GM23338 (cell line): ENCODE measurements around the gene CCDC27. TPM values are rescaled to one million over a fixed set of nuclear protein-coding genes. Genes with fewer than 3 reads are reported as not detected.

Experiments
- ATAC-seq: fragments of 200-7000 bp; cut with Tn5 transposase; 3 replicates; pipeline ENCODE4 v1.9.1; 2020
- DNase-seq: peaks from one replicate; pipeline ENCODE4 v3.0.0-alpha.2; 2015; ENCODE audit warnings: low spot score
- H2AFZ ChIP-seq: fragments of 200-600 bp; sonication (generic); 2 replicates; pipeline ENCODE4 v1.8.0; 2016; ENCODE audit warnings: antibody characterized with exemption, mild to moderate bottlenecking, moderate library complexity
- H3F3A ChIP-seq: fragments of 200-600 bp; sonication (generic); replicated peaks from 2 replicates; pipeline ENCODE4 v1.8.0; 2017; ENCODE audit warnings: antibody characterized with exemption, mixed run types, low read depth
- H3K27ac ChIP-seq: fragments of 200-600 bp; sonication (generic); 2 replicates; pipeline ENCODE4 v1.6.1; 2016; ENCODE audit warnings: low read depth
- H3K27me3 ChIP-seq: fragments of 200-600 bp; sonication (generic); 2 replicates; pipeline ENCODE4 v1.8.0; 2016; ENCODE audit warnings: mild to moderate bottlenecking, mixed run types, moderate library complexity; ENCODE audit not compliant: insufficient read depth
- H3K36me3 ChIP-seq: fragments of 200-600 bp; sonication (generic); 2 replicates; pipeline ENCODE4 v1.8.0; 2016; ENCODE audit warnings: mild to moderate bottlenecking; ENCODE audit not compliant: insufficient read depth
- H3K4me1 ChIP-seq: fragments of 200-600 bp; sonication (generic); 2 replicates; pipeline ENCODE4 v1.8.0; 2016; ENCODE audit warnings: mild to moderate bottlenecking, moderate library complexity; ENCODE audit not compliant: insufficient read depth
- H3K4me2 ChIP-seq: fragments of 200-600 bp; sonication (generic); 2 replicates; pipeline ENCODE4 v1.7.1; 2017; ENCODE audit warnings: mixed run types
- H3K4me3 ChIP-seq: fragments of 200-600 bp; sonication (generic); 2 replicates; pipeline ENCODE4 v1.6.1; 2016; ENCODE audit warnings: mixed run types
- H3K79me2 ChIP-seq: fragments of 200-600 bp; sonication (generic); replicated peaks from 2 replicates; pipeline ENCODE4 v1.8.0; 2017; ENCODE audit warnings: mild to moderate bottlenecking; ENCODE audit not compliant: insufficient read depth
- H3K9me2 ChIP-seq: fragments of 200-600 bp; sonication (generic); 2 replicates; pipeline ENCODE4 v1.8.0; 2017; ENCODE audit not compliant: insufficient read depth
- H4K20me1 ChIP-seq: fragments of 200-600 bp; sonication (generic); replicated peaks from 2 replicates; pipeline ENCODE4 v1.8.0; 2017; ENCODE audit warnings: mild to moderate bottlenecking; ENCODE audit not compliant: insufficient read depth
- H3K27ac Mint-ChIP-seq: 2 replicates; pipeline ENCODE4 v1.8.0; 2020; ENCODE audit warnings: inconsistent platforms, mild to moderate bottlenecking, moderate library complexity, mixed read lengths
- H3K27me3 Mint-ChIP-seq: 3 replicates; pipeline ENCODE4 v1.8.0; 2022; ENCODE audit warnings: low read depth, mild to moderate bottlenecking, moderate library complexity, mixed read lengths, inconsistent platforms; ENCODE audit not compliant: insufficient read depth, poor library complexity
- H3K36me3 Mint-ChIP-seq: 3 replicates; pipeline ENCODE4 v1.8.0; 2021; ENCODE audit warnings: low read depth, mild to moderate bottlenecking, inconsistent platforms, moderate library complexity, mixed read lengths
- H3K4me1 Mint-ChIP-seq: 3 replicates; pipeline ENCODE4 v1.8.0; 2020; ENCODE audit warnings: mild to moderate bottlenecking, inconsistent platforms, mixed read lengths
- H3K4me3 Mint-ChIP-seq: 3 replicates; pipeline ENCODE4 v1.8.0; 2021; ENCODE audit warnings: moderate library complexity, mild to moderate bottlenecking, inconsistent platforms, mixed read lengths
- H3K9me3 Mint-ChIP-seq: 3 replicates; pipeline ENCODE4 v1.8.0; 2020; ENCODE audit warnings: moderate library complexity, mild to moderate bottlenecking, inconsistent platforms, mixed read lengths
- EZH2phosphoT487 ChIP-seq: fragments of 200-600 bp; sonication (generic); IDR thresholded peaks from one replicate; pipeline ENCODE4 v1.8.1; 2018; ENCODE audit warnings: antibody characterized with exemption; ENCODE audit not compliant: unreplicated experiment
- JUNB ChIP-seq: IDR thresholded peaks from one replicate; pipeline ENCODE4 v1.6.1; 2016; ENCODE audit warnings: antibody characterized with exemption; ENCODE audit not compliant: unreplicated experiment
- NANOG ChIP-seq: IDR thresholded peaks from 2 replicates; pipeline ENCODE4 v1.6.1; 2016; ENCODE audit warnings: antibody characterized with exemption, borderline replicate concordance
- POLR2AphosphoS5 ChIP-seq: IDR thresholded peaks from 2 replicates; pipeline ENCODE4 v1.6.1; 2016; ENCODE audit warnings: antibody characterized with exemption, low read depth
- ZNF331 ChIP-seq: fragments of 250-450 bp; sonication (Bioruptor Pico); IDR thresholded peaks from 2 replicates; pipeline ENCODE4 v1.5.0; 2020; ENCODE audit warnings: low read depth, mild to moderate bottlenecking, moderate library complexity
- polyA plus RNA-seq: library from polyadenylated mRNA; unstranded; fragments of >200 nt; fragmentation: Nextera tagmentation; extraction: Ambion mirVana; gene quantifications from 2 replicates; pipeline ENCODE4 v1.2.1, GENCODE V29; 2016
- total RNA-seq: library from RNA; depleted of rRNA; stranded (reverse); fragments of >200 nt; shearing (Covaris generic); gene quantifications from 2 replicates; pipeline ENCODE4 v1.2.3, GENCODE V29; 2014
- TF ChIP-seq, protein P1 (sequence below): fragments of 250-450 bp; sonication (Bioruptor Pico); IDR thresholded peaks from 2 replicates; pipeline ENCODE4 v1.5.0; 2020; ENCODE audit warnings: mild to moderate bottlenecking, moderate library complexity
- TF ChIP-seq, protein P2 (sequence below), 2 experiments: fragments of 200-600 bp in 1 of 2; sonication (generic) in 1 of 2; conservative IDR thresholded peaks; 2 replicates each; pipeline versions ENCODE4 v1.5.1 to v1.6.1; 2016 to 2017; ENCODE audit warnings: antibody characterized with exemption in 2 of 2, low read depth in 2 of 2, mild to moderate bottlenecking in 2 of 2, moderate library complexity in 1 of 2
- TF ChIP-seq, protein P3 (sequence below): IDR thresholded peaks from 2 replicates; pipeline ENCODE4 v1.6.1; 2016; ENCODE audit warnings: antibody characterized with exemption
- TF ChIP-seq, protein P4 (sequence below): IDR thresholded peaks from one replicate; pipeline ENCODE4 v1.6.1; 2018; ENCODE audit warnings: antibody characterized with exemption; ENCODE audit not compliant: unreplicated experiment

CCDC27 gene
- total and polyA plus RNA-seq, 2 experiments from 2014 or later: 0.18 to 0.45 TPM

DNA sequence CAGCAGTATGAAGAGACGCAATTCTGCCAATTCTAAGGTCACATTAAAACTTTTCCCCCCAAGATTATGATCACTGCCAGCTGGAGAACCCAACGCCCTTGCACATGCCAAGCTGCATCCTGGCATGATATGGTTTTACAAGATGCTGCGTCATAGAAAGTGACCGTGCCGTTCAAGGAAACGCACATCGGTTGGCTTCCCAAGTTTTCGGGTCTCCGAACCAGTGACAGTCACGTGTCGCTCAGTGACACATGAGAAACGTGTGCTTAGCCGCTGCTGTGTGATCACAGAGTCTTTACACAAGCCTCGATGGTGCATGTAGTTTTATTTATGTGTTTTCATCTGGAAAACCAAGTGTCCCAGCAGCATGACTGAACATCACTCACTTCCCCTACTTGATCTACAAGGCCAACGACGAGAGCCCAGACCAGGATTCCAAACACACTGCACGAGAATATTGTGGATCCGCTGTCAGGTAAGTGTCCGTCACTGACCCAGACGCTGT, 27.7 kb downstream of the CCDC27 start (continued):
- TF ChIP-seq, protein P1, sequence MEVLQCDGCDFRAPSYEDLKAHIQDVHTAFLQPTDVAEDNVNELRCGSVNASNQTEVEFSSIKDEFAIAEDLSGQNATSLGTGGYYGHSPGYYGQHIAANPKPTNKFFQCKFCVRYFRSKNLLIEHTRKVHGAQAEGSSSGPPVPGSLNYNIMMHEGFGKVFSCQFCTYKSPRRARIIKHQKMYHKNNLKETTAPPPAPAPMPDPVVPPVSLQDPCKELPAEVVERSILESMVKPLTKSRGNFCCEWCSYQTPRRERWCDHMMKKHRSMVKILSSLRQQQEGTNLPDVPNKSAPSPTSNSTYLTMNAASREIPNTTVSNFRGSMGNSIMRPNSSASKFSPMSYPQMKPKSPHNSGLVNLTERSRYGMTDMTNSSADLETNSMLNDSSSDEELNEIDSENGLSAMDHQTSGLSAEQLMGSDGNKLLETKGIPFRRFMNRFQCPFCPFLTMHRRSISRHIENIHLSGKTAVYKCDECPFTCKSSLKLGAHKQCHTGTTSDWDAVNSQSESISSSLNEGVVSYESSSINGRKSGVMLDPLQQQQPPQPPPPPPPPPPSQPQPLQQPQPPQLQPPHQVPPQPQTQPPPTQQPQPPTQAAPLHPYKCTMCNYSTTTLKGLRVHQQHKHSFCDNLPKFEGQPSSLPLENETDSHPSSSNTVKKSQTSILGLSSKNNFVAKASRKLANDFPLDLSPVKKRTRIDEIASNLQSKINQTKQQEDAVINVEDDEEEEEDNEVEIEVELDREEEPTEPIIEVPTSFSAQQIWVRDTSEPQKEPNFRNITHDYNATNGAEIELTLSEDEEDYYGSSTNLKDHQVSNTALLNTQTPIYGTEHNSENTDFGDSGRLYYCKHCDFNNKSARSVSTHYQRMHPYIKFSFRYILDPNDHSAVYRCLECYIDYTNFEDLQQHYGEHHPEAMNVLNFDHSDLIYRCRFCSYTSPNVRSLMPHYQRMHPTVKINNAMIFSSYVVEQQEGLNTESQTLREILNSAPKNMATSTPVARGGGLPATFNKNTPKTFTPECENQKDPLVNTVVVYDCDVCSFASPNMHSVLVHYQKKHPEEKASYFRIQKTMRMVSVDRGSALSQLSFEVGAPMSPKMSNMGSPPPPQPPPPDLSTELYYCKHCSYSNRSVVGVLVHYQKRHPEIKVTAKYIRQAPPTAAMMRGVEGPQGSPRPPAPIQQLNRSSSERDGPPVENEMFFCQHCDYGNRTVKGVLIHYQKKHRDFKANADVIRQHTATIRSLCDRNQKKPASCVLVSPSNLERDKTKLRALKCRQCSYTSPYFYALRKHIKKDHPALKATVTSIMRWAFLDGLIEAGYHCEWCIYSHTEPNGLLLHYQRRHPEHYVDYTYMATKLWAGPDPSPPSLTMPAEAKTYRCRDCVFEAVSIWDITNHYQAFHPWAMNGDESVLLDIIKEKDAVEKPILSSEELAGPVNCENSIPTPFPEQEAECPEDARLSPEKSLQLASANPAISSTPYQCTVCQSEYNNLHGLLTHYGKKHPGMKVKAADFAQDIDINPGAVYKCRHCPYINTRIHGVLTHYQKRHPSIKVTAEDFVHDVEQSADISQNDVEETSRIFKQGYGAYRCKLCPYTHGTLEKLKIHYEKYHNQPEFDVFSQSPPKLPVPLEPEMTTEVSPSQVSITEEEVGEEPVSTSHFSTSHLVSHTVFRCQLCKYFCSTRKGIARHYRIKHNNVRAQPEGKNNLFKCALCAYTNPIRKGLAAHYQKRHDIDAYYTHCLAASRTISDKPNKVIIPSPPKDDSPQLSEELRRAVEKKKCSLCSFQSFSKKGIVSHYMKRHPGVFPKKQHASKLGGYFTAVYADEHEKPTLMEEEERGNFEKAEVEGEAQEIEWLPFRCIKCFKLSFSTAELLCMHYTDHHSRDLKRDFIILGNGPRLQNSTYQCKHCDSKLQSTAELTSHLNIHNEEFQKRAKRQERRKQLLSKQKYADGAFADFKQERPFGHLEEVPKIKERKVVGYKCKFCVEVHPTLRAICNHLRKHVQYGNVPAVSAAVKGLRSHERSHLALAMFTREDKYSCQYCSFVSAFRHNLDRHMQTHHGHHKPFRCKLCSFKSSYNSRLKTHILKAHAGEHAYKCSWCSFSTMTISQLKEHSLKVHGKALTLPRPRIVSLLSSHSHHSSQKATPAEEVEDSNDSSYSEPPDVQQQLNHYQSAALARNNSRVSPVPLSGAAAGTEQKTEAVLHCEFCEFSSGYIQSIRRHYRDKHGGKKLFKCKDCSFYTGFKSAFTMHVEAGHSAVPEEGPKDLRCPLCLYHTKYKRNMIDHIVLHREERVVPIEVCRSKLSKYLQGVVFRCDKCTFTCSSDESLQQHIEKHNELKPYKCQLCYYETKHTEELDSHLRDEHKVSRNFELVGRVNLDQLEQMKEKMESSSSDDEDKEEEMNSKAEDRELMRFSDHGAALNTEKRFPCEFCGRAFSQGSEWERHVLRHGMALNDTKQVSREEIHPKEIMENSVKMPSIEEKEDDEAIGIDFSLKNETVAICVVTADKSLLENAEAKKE (CRISPR knock-in tag): no peak

DNA sequence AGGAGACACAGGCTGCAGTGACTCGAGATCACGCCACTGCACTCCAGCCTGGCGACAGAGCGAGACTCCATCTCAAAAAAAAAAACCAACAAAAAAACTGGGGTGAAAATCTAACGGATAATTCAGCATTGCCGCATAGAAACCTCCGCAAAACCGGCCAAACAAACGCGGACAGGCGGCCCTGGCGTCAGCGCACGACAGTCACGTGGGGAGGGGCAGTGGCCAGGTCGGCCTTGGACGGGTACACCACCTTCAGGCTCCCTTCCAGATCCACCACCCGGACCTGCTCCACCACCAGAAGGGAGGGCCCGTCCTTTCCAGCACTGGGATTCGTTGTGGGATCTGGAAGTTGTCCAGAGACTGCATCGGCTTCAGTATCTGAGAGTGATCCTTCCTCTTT, 28.7 kb downstream of the CCDC27 start:
- Histone ChIP-seq H3K27me3 (no peaks in the 10 kb centered on the region), H3K27ac (no peak overlapping the region), H2AFZ (no peak overlapping the region), H3K4me3 (no peak overlapping the region), H3K4me2 (no peak overlapping the region), H3F3A (peaks cover 11% of the 10 kb centered on the region; the same call in 1 of the 2 replicates), H3K4me1 (no peaks in the 10 kb centered on the region), H3K9me2 (no peaks in the 10 kb centered on the region), H3K36me3 (peaks cover 34% of the 10 kb centered on the region), H4K20me1 (peaks cover 13% of the 10 kb centered on the region), H3K79me2 (no peaks in the 10 kb centered on the region)
- DNase-seq (no peak), ATAC-seq (no peak)
- Mint-ChIP-seq H3K9me3 (no peaks in the 10 kb centered on the region; the same call in 2 of the 3 replicates), H3K4me3 (no peak overlapping the region), H3K36me3 (peaks cover 67% of the 10 kb centered on the region), H3K27ac (no peak overlapping the region), H3K27me3 (peaks cover 17% of the 10 kb centered on the region), H3K4me1 (peaks cover 3% of the 10 kb centered on the region)
- TF ChIP-seq EZH2phosphoT487 (no peak), POLR2AphosphoS5 (no peak), ZNF331 (CRISPR knock-in tag) (no peak), JUNB (no peak), NANOG (no peak)
- TF ChIP-seq, protein P2, sequence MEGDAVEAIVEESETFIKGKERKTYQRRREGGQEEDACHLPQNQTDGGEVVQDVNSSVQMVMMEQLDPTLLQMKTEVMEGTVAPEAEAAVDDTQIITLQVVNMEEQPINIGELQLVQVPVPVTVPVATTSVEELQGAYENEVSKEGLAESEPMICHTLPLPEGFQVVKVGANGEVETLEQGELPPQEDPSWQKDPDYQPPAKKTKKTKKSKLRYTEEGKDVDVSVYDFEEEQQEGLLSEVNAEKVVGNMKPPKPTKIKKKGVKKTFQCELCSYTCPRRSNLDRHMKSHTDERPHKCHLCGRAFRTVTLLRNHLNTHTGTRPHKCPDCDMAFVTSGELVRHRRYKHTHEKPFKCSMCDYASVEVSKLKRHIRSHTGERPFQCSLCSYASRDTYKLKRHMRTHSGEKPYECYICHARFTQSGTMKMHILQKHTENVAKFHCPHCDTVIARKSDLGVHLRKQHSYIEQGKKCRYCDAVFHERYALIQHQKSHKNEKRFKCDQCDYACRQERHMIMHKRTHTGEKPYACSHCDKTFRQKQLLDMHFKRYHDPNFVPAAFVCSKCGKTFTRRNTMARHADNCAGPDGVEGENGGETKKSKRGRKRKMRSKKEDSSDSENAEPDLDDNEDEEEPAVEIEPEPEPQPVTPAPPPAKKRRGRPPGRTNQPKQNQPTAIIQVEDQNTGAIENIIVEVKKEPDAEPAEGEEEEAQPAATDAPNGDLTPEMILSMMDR (conservative IDR thresholded peaks at IDR 0.05; ENCODE audit: low read depth in 2 of 2): no peak
- TF ChIP-seq, protein P3, sequence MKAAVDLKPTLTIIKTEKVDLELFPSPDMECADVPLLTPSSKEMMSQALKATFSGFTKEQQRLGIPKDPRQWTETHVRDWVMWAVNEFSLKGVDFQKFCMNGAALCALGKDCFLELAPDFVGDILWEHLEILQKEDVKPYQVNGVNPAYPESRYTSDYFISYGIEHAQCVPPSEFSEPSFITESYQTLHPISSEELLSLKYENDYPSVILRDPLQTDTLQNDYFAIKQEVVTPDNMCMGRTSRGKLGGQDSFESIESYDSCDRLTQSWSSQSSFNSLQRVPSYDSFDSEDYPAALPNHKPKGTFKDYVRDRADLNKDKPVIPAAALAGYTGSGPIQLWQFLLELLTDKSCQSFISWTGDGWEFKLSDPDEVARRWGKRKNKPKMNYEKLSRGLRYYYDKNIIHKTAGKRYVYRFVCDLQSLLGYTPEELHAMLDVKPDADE: no peak
- TF ChIP-seq, protein P4, sequence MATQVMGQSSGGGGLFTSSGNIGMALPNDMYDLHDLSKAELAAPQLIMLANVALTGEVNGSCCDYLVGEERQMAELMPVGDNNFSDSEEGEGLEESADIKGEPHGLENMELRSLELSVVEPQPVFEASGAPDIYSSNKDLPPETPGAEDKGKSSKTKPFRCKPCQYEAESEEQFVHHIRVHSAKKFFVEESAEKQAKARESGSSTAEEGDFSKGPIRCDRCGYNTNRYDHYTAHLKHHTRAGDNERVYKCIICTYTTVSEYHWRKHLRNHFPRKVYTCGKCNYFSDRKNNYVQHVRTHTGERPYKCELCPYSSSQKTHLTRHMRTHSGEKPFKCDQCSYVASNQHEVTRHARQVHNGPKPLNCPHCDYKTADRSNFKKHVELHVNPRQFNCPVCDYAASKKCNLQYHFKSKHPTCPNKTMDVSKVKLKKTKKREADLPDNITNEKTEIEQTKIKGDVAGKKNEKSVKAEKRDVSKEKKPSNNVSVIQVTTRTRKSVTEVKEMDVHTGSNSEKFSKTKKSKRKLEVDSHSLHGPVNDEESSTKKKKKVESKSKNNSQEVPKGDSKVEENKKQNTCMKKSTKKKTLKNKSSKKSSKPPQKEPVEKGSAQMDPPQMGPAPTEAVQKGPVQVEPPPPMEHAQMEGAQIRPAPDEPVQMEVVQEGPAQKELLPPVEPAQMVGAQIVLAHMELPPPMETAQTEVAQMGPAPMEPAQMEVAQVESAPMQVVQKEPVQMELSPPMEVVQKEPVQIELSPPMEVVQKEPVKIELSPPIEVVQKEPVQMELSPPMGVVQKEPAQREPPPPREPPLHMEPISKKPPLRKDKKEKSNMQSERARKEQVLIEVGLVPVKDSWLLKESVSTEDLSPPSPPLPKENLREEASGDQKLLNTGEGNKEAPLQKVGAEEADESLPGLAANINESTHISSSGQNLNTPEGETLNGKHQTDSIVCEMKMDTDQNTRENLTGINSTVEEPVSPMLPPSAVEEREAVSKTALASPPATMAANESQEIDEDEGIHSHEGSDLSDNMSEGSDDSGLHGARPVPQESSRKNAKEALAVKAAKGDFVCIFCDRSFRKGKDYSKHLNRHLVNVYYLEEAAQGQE: no peak
